Measurements from ENCODE around the gene CADPS. TPM values are rescaled to one million over a fixed set of nuclear protein-coding genes. Genes with fewer than 3 reads are reported as not detected.

Gene CADPS
- total RNA-seq, 2 experiments from 2014 or later, result 61.3 to 68.6 TPM

- no peak for DNase-seq (ENCODE audit: low spot score)
- no peaks in the 10 kb centered on the region for H3K79me2 ChIP-seq (ENCODE audit: insufficient read depth, low read depth, low read length)
- no peaks in the 10 kb centered on the region for H3K9me3 ChIP-seq (ENCODE audit: low read length)
- no peaks in the 10 kb centered on the region for H4K20me1 ChIP-seq (ENCODE audit: insufficient read depth, low read length)
- H3K9me2 ChIP-seq (ENCODE audit: insufficient read depth, low read length), result no peaks in the 10 kb centered on the region
- H3K36me3 ChIP-seq (ENCODE audit: insufficient read depth, low read length), result no peaks in the 10 kb centered on the region
- H3K4me3 ChIP-seq (ENCODE audit: low read depth, low read length, poor library complexity, severe bottlenecking), result no peak overlapping the region
- no peak overlapping the region for H2AFZ ChIP-seq (ENCODE audit: low read length)
- TF ChIP-seq CTCF (conservative IDR thresholded peaks at IDR 0.05; ENCODE audit: low read length) (no peak), EZH2phosphoT487 (IDR thresholded peaks at IDR 0.05; ENCODE audit: borderline replicate concordance, low read depth, low read length) (no peak)
- H3K4me2 ChIP-seq (ENCODE audit: low read length), result no peak overlapping the region
- ChIA-PET POLR2A (no interaction called here), CTCF (ENCODE audit: unreplicated experiment) (no interaction called here)
- intact Hi-C loops (cut with micrococcal nuclease; ENCODE audit: unreplicated experiment), result no loop called here
- H3K27ac ChIP-seq (ENCODE audit: low read depth, low read length, poor library complexity, severe bottlenecking), result no peak overlapping the region
- BruUV-seq (replicated peaks), result no TSS peak
- H3K4me1 ChIP-seq (ENCODE audit: insufficient read depth, low read length, poor library complexity, severe bottlenecking), result no peaks in the 10 kb centered on the region
Observed at GRCh38 chr3:62523672-62524071, 351.5 kb downstream of the CADPS start.

DNA sequence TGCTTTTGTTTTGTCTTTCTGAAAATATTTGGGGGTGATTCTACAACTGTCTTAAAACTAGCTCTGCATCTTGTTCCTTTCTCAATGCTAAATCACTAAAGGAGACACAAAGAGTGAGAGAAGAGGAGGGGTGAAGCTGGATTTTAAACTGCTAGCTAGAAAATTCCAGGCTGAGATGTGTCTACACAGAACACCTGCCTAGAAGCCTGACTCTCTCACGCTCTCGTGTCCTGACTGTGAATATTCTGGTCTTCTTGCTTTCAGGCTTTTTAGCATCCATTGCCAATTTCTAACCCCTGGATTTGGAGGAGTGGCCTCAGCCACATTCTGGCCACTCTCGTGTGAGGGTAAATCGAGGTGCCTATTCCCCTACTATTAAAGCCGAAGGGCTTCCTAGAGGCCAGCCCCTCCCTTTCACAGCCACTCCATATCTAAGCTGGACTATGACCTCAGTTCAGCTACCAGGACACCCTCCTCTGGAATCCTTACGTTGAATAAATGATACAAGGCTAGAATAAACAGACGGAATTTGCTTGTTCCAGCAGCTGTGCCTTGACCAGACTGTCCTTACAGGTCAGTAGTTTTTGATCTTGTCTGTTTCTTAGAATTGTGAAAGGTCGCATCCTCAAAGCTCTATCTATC, 353.6 kb downstream of the CADPS start:
- ChIA-PET CTCF (ENCODE audit: unreplicated experiment) (no interaction called here), POLR2A (interaction anchor here (0.5 to 0.6 kb wide), 2 partner anchors 27 to 45 kb away, joined by 3 to 5 read pairs; no protein-coding TSS in a partner anchor)
- H2AFZ ChIP-seq (ENCODE audit: low read length), result no peak overlapping the region
- no peaks in the 10 kb centered on the region for H3K9me2 ChIP-seq (ENCODE audit: insufficient read depth, low read length)
- H4K20me1 ChIP-seq (ENCODE audit: insufficient read depth, low read length), result no peaks in the 10 kb centered on the region
- TF ChIP-seq EZH2phosphoT487 (IDR thresholded peaks at IDR 0.05; ENCODE audit: borderline replicate concordance, low read depth, low read length) (no peak), CTCF (conservative IDR thresholded peaks at IDR 0.05; ENCODE audit: low read length) (no peak)
- no peak overlapping the region for H3K27ac ChIP-seq (ENCODE audit: low read depth, low read length, poor library complexity, severe bottlenecking)
- H3K4me2 ChIP-seq (ENCODE audit: low read length), result no peak overlapping the region
- no peak overlapping the region for H3K4me3 ChIP-seq (ENCODE audit: low read depth, low read length, poor library complexity, severe bottlenecking)
- no peaks in the 10 kb centered on the region for H3K4me1 ChIP-seq (ENCODE audit: insufficient read depth, low read length, poor library complexity, severe bottlenecking)
- no peaks in the 10 kb centered on the region for H3K79me2 ChIP-seq (ENCODE audit: insufficient read depth, low read depth, low read length)
- no peaks in the 10 kb centered on the region for H3K36me3 ChIP-seq (ENCODE audit: insufficient read depth, low read length)
- DNase-seq (ENCODE audit: low spot score), result no peak
- no TSS peak for BruUV-seq (replicated peaks)
- intact Hi-C loops (cut with micrococcal nuclease; ENCODE audit: unreplicated experiment), result no loop called here
- no peaks in the 10 kb centered on the region for H3K9me3 ChIP-seq (ENCODE audit: low read length)

GRCh38 chr3:62503516-62503915, 371.7 kb downstream of the CADPS start:
- Histone ChIP-seq H3K27ac (ENCODE audit: low read depth, low read length, poor library complexity, severe bottlenecking) (peak overlapping the region; percentile 84), H3K4me1 (ENCODE audit: insufficient read depth, low read length, poor library complexity, severe bottlenecking) (peaks cover 54% of the 10 kb centered on the region), H3K79me2 (ENCODE audit: insufficient read depth, low read depth, low read length) (no peaks in the 10 kb centered on the region), H3K9me3 (ENCODE audit: low read length) (no peaks in the 10 kb centered on the region), H2AFZ (ENCODE audit: low read length) (peak overlapping the region; percentile 47; the same call in 1 of the 2 replicates), H3K9me2 (ENCODE audit: insufficient read depth, low read length) (no peaks in the 10 kb centered on the region), H4K20me1 (ENCODE audit: insufficient read depth, low read length) (no peaks in the 10 kb centered on the region), H3K4me2 (ENCODE audit: low read length) (peak overlapping the region; percentile 81), H3K4me3 (ENCODE audit: low read depth, low read length, poor library complexity, severe bottlenecking) (peak overlapping the region; percentile 42), H3K36me3 (ENCODE audit: insufficient read depth, low read length) (no peaks in the 10 kb centered on the region)
- ChIA-PET CTCF (ENCODE audit: unreplicated experiment) (interaction anchor here (0.8 kb wide), 1 partner anchor 76 kb away, joined by 4 read pairs; no protein-coding TSS in a partner anchor), POLR2A (interaction anchor here (0.8 to 2.5 kb wide), 6 partner anchors 9 to 318 kb away, joined by 3 to 11 read pairs (median 4); no protein-coding TSS in a partner anchor)
- intact Hi-C loops (cut with micrococcal nuclease; ENCODE audit: unreplicated experiment), result loop anchor here (2.0 to 10.0 kb wide), 2 partner anchors 321 to 369 kb away; no protein-coding TSS in a partner anchor
- DNase-seq (ENCODE audit: low spot score), result peak; percentile 21
- TF ChIP-seq EZH2phosphoT487 (IDR thresholded peaks at IDR 0.05; ENCODE audit: borderline replicate concordance, low read depth, low read length) (no peak), CTCF (conservative IDR thresholded peaks at IDR 0.05; ENCODE audit: low read length) (no peak)
- BruUV-seq (replicated peaks), result no TSS peak

Data from OCI-LY7 (cell line).